Suprapubic skin (tissue), 4 donors: ENCODE measurements around the gene NEURL1. TPM values are rescaled to one million over a fixed set of nuclear protein-coding genes. Genes with fewer than 3 reads are reported as not detected.

ENCODE experiments used
- DNase-seq, 2 donors: peaks; one replicate each; pipeline ENCODE4 v3.0.0-alpha.2; 2019; ENCODE audit warnings: low spot score in 2 of 2
- H3K27ac ChIP-seq: fragments of 200-600 bp; sonication (generic); one replicate; pipeline ENCODE4 v1.5.1; 2019
- H3K27me3 ChIP-seq: fragments of 200-600 bp; sonication (generic); one replicate; pipeline ENCODE4 v1.5.1; 2019
- H3K36me3 ChIP-seq: fragments of 200-600 bp; sonication (generic); one replicate; pipeline ENCODE4 v1.5.1; 2019
- H3K4me1 ChIP-seq: fragments of 200-600 bp; sonication (generic); one replicate; pipeline ENCODE4 v1.5.1; 2019
- H3K4me3 ChIP-seq: fragments of 200-600 bp; sonication (generic); one replicate; pipeline ENCODE4 v1.5.1; 2019; ENCODE audit warnings: mild to moderate bottlenecking
- H3K9me3 ChIP-seq: fragments of 200-600 bp; sonication (generic); one replicate; pipeline ENCODE4 v1.5.1; 2019
- EP300 ChIP-seq: sonication (generic); formaldehyde crosslinking; IDR thresholded peaks from one replicate; pipeline ENCODE4 v1.6.1; 2017; ENCODE audit warnings: antibody characterized with exemption
- POLR2A ChIP-seq, 2 donors: fragments of 450-650 bp; IDR thresholded peaks; one replicate each; pipeline ENCODE4 v1.6.1; 2017; ENCODE audit warnings: antibody characterized with exemption in 2 of 2, mild to moderate bottlenecking in 2 of 2, moderate library complexity in 2 of 2
- POLR2AphosphoS5 ChIP-seq, 3 donors: sonication (generic); formaldehyde crosslinking; IDR thresholded peaks; one replicate each; pipeline ENCODE4 v1.6.1; 2017; ENCODE audit warnings: antibody characterized with exemption in 3 of 3
- WGBS: methylation state at CpG from one replicate; pipeline ENCODE4 v1.1.5; 2018; 5-methylcytosine and 5-hydroxymethylcytosine counted together
- total RNA-seq, 4 donors: library from RNA; depleted of rRNA; stranded (reverse); fragments of >200 nt; gene quantifications; one replicate each; pipeline ENCODE4 v1.1.0, GENCODE V29; 2016
- TF ChIP-seq, protein P1 (sequence below), 2 donors: fragments of 200-600 bp in 1 of 2; fragments of 450-650 bp in 1 of 2; sonication (generic) in 1 of 2; IDR thresholded peaks; one replicate each; pipeline ENCODE4 v1.5.1; 2016 to 2019; ENCODE audit warnings: antibody characterized with exemption in 2 of 2, mild to moderate bottlenecking in 1 of 2, moderate library complexity in 1 of 2

NEURL1 gene
- total RNA-seq, 4 donors from 2014 or later = 0.18 to 0.30 TPM; not detected in 2

DNA sequence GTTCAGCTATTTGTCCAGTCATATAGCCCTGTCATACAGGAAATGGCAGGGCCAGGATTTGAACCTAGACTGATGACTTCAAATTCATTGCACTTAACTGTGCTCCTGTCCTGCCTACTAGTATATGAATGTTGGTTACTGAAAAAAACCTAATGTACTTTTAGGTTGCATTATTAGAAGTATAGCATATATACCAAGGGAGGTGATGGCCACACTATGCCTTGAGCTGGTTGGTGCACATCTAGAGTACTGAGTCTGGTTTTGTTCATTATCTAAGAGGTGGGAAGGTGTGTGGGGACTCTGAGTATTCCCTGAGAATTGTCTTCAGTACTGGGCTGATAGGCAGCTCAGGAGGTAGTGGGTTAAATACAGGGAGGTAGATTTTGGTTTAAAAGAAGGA is 88.0 kb downstream of the NEURL1 start:
- TF ChIP-seq, protein P1, sequence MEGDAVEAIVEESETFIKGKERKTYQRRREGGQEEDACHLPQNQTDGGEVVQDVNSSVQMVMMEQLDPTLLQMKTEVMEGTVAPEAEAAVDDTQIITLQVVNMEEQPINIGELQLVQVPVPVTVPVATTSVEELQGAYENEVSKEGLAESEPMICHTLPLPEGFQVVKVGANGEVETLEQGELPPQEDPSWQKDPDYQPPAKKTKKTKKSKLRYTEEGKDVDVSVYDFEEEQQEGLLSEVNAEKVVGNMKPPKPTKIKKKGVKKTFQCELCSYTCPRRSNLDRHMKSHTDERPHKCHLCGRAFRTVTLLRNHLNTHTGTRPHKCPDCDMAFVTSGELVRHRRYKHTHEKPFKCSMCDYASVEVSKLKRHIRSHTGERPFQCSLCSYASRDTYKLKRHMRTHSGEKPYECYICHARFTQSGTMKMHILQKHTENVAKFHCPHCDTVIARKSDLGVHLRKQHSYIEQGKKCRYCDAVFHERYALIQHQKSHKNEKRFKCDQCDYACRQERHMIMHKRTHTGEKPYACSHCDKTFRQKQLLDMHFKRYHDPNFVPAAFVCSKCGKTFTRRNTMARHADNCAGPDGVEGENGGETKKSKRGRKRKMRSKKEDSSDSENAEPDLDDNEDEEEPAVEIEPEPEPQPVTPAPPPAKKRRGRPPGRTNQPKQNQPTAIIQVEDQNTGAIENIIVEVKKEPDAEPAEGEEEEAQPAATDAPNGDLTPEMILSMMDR (IDR thresholded peaks at IDR 0.05) = no peak
- TF ChIP-seq POLR2AphosphoS5 (IDR thresholded peaks at IDR 0.05) = no peak
- TF ChIP-seq POLR2A (IDR thresholded peaks at IDR 0.05) = no peak
- no peak for TF ChIP-seq EP300
- Histone ChIP-seq H3K27ac (no peak overlapping the region), H3K4me1 (peaks cover 10% of the 10 kb centered on the region), H3K27me3 (peaks cover 4% of the 10 kb centered on the region), H3K9me3 (no peaks in the 10 kb centered on the region), H3K36me3 (no peaks in the 10 kb centered on the region), H3K4me3 (no peak overlapping the region)
- no peak for DNase-seq

DNA sequence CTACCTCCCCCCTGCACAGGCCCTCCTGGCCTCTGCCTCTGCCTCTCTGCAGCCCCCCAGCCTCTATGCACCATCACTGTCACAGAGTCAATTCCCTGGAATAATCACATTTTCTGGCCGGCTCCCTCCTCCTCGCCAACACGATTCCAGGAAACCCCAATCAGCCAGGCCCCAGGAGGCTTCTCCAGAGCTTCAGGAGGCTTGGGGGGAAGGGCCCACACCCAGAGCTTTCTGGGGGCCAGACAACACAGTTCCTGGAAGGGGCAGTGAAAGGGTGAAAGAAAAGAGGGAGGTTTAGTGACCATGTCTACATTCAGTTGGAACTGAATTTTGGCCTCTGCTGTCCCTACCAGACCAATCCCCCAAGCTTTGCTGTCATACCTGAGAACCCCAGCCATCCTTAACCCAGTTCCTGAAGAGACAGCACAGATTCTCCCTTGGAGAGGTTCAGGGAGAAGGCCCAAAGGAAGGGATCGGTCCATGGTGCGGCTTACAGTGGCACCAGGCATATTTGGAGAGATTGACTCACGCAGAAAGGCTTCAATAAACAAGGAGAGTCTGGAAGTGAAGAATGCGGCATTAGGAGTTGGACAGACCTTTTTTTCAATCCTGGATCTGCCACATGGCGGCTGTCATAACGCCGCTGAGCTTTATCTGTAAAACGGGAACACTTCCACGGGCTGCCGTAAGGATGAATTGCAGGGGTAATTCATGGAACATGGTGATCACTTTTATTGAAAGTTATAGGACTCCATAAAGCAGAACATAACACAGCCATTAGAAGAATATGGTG is 89.0 kb downstream of the NEURL1 start:
- no peak for TF ChIP-seq POLR2A (IDR thresholded peaks at IDR 0.05)
- TF ChIP-seq EP300 = no peak
- no peak for TF ChIP-seq POLR2AphosphoS5 (IDR thresholded peaks at IDR 0.05)
- TF ChIP-seq, protein P1 (IDR thresholded peaks at IDR 0.05) = no peak
- WGBS = 91% methylated on average over 13 of the region's 13 CpGs
- peaks cover 10% of the 10 kb centered on the region for H3K4me1 ChIP-seq
- DNase-seq = no peak
- H3K27ac ChIP-seq = no peak overlapping the region
- no peak overlapping the region for H3K4me3 ChIP-seq
- H3K36me3 ChIP-seq = no peaks in the 10 kb centered on the region
- peaks cover 4% of the 10 kb centered on the region for H3K27me3 ChIP-seq
- no peaks in the 10 kb centered on the region for H3K9me3 ChIP-seq

DNA sequence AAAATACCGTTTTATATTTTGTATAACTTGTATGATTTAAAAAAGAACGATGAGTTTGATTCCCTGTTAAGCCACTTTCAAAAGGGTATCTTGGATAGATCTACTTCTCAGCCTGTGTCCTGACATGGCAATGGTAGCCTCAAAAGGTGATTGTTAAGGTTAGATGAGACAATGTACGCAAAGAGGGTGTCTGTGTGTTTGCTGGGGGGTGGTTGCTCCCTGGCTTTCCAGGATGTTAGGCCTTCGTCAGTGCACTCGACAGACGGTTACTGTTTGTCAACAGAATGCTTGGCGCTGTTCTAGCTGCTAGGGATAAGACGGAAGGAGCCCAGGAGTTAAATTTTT is 90.3 kb downstream of the NEURL1 start:
- TF ChIP-seq POLR2A (IDR thresholded peaks at IDR 0.05) (no peak), EP300 (no peak), POLR2AphosphoS5 (IDR thresholded peaks at IDR 0.05) (no peak)
- TF ChIP-seq, protein P1 (IDR thresholded peaks at IDR 0.05) = no peak
- H3K27ac ChIP-seq = no peak overlapping the region
- WGBS = 84% methylated on average over 8 of the region's 8 CpGs
- no peaks in the 10 kb centered on the region for H3K9me3 ChIP-seq
- peaks cover 4% of the 10 kb centered on the region for H3K27me3 ChIP-seq
- peak overlapping the region; percentile 55 for H3K4me3 ChIP-seq
- DNase-seq = no peak
- peaks cover 10% of the 10 kb centered on the region for H3K36me3 ChIP-seq
- peaks cover 10% of the 10 kb centered on the region for H3K4me1 ChIP-seq

DNA sequence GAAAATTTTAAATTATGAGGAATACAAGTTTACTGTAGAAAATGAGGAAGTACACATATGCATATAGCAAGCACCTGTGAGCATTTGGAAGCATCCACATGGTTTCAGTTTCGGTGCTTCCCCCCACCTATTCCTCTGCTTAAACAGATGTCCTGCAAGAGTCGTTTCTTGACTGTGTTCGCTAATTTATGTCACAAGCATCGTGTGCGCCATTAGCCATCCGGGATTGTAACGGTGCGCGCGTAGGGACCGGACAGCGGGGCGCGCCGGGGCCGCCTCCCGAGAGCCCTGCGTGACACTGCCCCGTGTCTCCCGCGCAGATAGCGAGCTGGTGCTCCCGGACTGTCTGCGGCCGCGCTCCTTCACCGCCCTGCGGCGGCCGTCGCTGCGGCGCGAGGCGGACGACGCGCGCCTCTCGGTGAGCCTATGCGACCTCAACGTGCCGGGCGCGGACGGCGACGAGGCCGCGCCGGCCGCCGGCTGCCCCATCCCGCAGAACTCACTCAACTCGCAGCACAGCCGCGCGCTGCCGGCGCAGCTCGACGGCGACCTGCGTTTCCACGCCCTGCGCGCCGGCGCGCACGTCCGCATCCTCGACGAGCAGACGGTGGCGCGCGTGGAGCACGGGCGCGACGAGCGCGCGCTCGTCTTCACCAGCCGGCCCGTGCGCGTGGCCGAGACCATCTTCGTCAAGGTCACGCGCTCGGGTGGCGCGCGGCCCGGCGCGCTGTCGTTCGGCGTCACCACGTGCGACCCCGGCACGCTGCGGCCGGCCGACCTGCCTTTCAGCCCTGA is 90.9 kb downstream of the NEURL1 start:
- peak overlapping the region; percentile 55 for H3K4me3 ChIP-seq
- WGBS = 40% methylated on average over 22 of the region's 111 CpGs
- H3K36me3 ChIP-seq = peaks cover 16% of the 10 kb centered on the region
- DNase-seq = no peak
- H3K9me3 ChIP-seq = no peaks in the 10 kb centered on the region
- TF ChIP-seq, protein P1 (IDR thresholded peaks at IDR 0.05) = no peak
- TF ChIP-seq EP300 (no peak), POLR2AphosphoS5 (IDR thresholded peaks at IDR 0.05) (no peak), POLR2A (IDR thresholded peaks at IDR 0.05) (no peak)
- peaks cover 4% of the 10 kb centered on the region for H3K27me3 ChIP-seq
- H3K27ac ChIP-seq = no peak overlapping the region
- peaks cover 10% of the 10 kb centered on the region for H3K4me1 ChIP-seq

DNA sequence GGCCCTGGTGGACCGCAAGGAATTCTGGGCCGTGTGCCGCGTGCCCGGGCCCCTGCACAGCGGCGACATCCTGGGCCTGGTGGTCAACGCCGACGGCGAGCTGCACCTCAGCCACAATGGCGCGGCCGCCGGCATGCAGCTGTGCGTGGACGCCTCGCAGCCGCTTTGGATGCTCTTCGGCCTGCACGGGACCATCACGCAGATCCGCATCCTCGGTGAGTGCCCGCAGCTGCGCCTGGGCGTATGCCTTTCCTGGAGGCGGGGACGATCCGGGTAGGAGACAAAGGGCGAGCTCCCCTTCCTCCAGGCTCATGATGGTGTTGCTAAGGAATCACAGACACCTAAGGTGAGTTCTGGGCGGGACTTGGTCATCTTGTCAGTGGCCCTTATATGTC is 91.5 kb downstream of the NEURL1 start:
- Histone ChIP-seq H3K27me3 (peaks cover 4% of the 10 kb centered on the region), H3K4me3 (peak overlapping the region; percentile 55), H3K36me3 (peaks cover 17% of the 10 kb centered on the region), H3K27ac (no peak overlapping the region), H3K4me1 (peaks cover 10% of the 10 kb centered on the region), H3K9me3 (no peaks in the 10 kb centered on the region)
- TF ChIP-seq EP300 (no peak), POLR2AphosphoS5 (IDR thresholded peaks at IDR 0.05) (no peak), POLR2A (IDR thresholded peaks at IDR 0.05) (no peak)
- TF ChIP-seq, protein P1 (IDR thresholded peaks at IDR 0.05) = no peak
- WGBS = 93% methylated on average over 8 of the region's 32 CpGs
- DNase-seq = no peak
